SH-SY5Y (cell line): Measurements from ENCODE around the gene WDR13.

Source experiments
- GATA2 ChIP-seq: IDR thresholded peaks from 2 replicates; pipeline ENCODE4 v1.6.1; 2011; ENCODE audit warnings: mild to moderate bottlenecking, low read depth, low read length
- GATA3 ChIP-seq: IDR thresholded peaks from 2 replicates; pipeline ENCODE4 v1.6.1; 2011; ENCODE audit warnings: low read depth, mild to moderate bottlenecking, low read length, moderate library complexity

The WDR13 gene

DNA sequence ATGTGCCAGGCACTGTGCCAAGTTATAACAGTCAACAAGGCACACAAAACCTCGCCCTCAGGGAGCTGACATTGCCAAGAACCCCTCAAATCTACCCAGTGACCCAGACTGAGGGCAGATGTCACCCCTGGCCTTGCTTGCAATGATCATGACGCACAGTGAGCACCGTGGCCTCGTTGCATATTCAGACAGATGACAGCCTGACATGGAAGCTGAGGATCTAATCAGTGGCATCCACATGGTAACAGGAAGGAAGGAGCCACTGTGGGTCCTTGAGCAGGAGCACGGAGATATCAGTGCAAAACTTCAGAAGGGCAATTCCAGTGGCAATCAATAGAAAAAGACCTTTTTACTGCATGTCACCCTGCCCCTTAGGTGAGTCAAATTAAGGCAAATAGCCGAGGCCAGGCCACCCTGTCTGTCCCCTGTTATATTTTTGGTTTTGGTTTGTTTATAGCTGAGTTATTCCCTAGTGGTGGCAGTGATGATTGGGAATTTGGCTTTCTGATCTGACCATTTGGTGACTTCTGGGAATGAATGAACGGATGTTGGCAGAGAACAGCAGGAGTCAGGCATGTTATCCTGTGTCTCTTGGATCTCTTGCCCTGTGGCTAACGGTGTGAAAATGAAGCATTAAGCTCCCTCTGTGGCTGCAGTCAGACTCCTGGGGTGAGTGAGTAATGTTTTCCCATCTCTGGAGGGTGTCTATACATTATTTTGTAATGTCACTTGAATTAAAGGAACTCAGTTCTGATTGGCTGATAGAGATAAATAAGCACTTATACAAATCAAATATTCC is 20.4 kb downstream of the WDR13 start:
- TF ChIP-seq GATA3: no peak
- TF ChIP-seq GATA2: no peak

DNA sequence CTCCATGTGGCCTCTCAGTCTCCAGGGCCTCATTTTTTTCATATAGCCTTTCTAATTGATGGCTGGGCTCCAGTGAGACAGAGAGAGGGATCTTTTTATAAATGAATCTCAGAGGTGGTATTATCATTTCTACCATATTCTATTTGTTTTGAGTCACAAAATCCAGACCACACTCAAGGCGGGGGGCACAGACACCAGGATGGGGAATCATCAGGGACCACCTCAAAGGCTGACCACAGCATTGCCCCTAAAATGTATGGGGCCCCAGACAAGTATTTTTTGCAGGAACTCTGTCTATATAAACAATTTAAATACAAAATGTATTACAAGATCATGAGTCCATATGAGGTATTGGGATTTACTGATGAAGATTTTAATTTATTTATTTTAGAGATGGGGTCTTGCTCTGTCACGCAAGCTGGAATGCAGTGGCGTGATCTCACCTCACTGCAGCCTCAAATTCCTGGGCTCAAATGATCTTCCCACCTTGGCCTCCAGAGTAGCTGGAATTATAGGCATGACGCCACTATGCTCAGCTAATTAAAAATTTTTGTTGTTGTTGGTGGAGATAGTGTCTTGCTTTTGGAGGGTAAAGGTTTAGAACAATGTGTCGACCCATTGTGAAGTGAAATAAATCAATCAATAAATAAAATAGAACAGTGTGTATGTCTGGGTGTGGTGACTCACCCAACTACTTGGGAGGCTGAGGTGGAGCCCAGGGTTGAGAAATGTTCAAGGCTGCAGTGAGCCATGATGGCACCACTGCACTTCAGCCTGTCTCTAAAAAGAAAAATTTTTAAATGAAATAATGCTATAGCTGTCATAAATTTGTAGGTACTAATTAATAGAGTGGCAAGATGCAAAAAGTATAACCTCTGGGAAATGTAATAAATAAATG is 29.4 kb downstream of the WDR13 start:
- TF ChIP-seq GATA2: no peak
- no peak for TF ChIP-seq GATA3

DNA sequence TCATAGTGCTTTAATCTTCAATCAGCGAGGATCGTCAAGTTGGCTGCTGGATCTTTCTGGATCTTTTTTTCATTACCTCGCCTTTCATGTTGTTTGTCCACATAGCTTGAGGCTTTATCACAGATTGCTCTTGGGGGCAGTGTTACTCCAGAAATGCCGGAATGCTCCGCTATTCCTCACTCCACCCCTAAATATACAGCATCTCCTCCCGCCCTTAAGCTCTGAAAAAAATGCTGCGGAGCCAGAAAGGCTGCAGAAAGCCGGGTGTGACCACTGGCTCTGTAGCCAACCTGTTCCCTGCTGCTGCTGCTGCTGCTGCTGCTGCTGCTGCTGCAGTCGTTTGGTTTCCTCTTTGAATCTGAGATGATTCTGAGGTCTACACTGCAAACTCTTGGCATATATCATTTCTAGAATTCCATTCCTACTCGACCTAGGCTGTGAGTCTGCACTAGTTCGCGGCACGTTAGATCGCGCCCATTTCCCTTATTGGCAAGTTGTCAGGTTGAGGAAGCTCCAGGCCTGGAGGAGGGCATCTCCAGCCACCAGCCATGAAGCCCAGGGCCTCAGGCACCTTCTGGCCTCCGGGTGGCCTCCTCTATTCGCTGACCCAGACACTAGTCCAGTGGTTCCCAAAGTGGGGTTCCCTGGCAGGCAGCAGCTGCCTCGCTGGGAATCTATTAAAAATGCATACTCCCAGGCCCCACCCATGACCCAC is 34.2 kb downstream of the WDR13 start:
- TF ChIP-seq GATA2 (no peak), GATA3 (no peak)

DNA sequence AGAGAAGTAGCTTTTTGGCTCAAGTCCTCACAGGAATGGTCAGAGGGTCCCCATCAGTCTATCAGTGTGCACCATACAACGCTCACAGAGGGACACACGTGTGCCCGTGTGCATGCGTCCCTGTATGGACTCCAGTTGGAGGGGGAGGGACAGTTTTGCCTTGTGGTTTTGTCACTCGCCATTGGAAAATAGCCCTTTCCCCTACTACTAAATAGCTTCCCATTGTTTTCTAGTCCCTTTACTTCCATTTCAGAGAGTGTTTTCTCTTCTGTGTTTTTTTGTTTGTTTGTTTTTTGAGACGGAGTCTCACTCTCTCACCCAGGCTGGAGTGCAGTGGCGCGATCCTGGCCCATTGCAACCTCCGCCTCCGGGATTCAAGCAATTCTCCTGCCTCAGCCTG is 34.9 kb downstream of the WDR13 start:
- TF ChIP-seq GATA3 (no peak), GATA2 (no peak)

DNA sequence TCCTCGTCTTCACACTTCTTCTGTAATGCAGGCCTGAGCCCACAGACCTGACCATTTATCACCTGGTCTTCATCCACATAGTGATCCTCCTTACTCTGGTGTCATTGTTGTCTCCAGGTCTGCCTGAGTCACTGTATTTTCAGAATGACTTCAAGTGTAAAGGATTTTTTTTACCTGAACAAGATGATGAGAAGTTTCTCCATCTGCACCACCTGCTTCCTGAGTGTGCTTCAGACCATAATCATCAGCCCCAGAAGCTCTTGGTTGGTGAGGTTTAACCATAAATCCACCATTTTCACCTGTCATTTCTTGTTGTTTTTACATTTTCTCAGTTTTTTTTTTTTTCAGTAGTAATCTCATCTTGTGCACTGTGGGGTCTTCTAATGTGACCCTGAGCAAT is 39.0 kb downstream of the WDR13 start:
- TF ChIP-seq GATA2: no peak
- no peak for TF ChIP-seq GATA3

DNA sequence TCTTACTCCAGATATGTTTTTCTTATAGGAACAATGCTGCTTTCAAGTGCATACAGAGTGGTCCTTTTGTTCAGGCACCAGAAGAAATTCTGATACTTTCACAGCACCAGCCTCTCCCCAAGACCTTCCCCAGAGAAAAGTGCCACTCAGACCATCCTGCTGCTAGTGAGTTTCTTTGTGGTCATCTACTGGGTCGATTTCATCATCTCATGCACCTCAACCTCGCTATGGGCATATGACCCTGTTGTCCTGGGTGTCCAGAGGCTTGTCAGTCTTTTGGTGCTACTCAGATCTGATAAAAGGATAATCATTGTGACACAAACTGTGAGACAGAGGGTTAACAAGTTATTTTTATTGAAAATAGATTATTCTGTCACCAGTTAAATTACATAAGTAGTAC is 39.5 kb downstream of the WDR13 start:
- TF ChIP-seq GATA2 (no peak), GATA3 (no peak)

DNA sequence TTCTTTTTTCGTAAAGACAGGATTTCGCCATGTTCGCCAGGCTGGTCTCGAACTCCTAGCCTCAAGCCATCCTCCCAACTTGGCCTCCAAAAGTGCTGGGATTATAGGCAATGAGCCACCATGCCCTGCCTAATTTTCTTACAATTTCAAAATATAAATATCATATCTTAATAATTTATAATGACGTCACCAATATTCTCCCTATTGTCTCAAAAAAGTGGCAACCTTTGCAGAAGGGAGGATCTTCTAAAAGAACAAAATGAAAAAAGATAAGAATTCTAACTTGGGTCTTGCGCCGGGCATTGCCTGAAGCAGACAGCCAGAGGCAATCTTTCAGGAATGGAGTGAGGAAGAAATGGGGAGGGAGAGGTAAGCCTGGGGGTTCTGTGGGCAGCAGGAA is 48.4 kb downstream of the WDR13 start:
- TF ChIP-seq GATA3 (no peak), GATA2 (no peak)

DNA sequence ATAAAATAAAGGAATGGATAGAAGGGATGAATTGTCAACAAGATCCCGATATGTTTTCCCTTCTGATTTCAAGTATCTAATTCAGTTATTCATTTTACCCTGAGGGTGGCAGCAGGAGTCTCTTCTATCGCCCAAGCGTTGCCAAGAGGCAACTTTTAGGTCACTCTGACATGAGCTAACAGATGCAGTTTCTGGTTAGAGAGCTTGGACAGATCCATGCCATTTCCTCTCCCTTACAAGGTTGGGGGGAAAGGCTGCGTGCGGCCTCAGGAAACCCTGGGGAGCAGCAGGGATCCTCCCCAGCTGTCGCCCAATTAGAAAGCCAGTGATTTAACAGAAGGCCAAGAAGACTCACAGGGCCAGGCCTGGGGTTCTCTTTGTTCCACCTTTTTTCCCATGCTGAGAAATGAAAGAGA is 51.1 kb downstream of the WDR13 start:
- TF ChIP-seq GATA3: no peak

DNA sequence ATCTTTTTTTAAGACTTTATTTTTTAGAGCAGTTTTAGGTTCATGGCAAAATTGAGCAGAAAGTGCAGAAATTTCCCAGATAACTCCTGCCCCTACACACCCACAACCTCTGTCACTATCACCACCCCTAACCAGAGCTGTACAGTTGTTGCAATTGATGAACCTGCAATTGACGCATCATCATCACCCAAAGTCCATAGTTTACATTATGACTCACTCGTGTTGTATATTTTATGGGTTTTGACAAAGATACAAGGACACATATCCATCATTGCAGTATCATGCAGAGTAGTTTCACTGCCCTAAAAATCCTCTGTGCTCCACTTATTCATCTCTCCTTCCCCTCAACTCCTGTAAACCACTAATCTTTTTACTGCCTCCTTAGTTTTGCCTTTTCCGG is 51.8 kb downstream of the WDR13 start:
- TF ChIP-seq GATA3 (no peak), GATA2 (no peak)
